Endothelial cell of umbilical vein (primary cell): ENCODE data around the gene NHSL2. TPM values are rescaled to one million over a fixed set of nuclear protein-coding genes. Genes with fewer than 3 reads are reported as not detected.

Experiments used
- BruUV-seq: library from RNA; stranded (reverse); fragments of 400-500 nt; replicated peaks from 2 replicates; lab custom pipeline; 2021; lab: Mats Ljungman, UMichigan
- CTCF ChIA-PET: fragments of 300-600, 350-600 bp; sonication (Branson Sonifier 250); formaldehyde crosslinking; loops from one replicate; lab custom pipeline; 2021; ENCODE audit warnings: antibody characterized with exemption, inconsistent platforms; lab: Charles Lee
- POLR2A ChIA-PET: fragments of 300-600, 350-600 bp; sonication (Branson Sonifier 250); formaldehyde crosslinking; loops from one replicate; lab custom pipeline; 2021; ENCODE audit warnings: antibody characterized with exemption, inconsistent platforms; lab: Charles Lee
- DNase-seq: peaks from one replicate; pipeline ENCODE4 v3.0.0-alpha.2; 2011; ENCODE audit warnings: low read depth, low spot score
- FAIRE-seq: peaks from 2 replicates; lab custom pipeline; 2011; peaks lifted over from hg19 to GRCh38; lab: Jason Lieb, UNC
- H2AFZ ChIP-seq: 2 replicates; pipeline ENCODE4 v1.6.0; 2012; ENCODE audit warnings: low read depth, low read length, control low read depth, inconsistent platforms
- H3K27ac ChIP-seq: 2 replicates; pipeline ENCODE4 v1.5.1; 2011; ENCODE audit warnings: low read depth, mild to moderate bottlenecking, control low read depth, low read length, moderate library complexity; ENCODE audit not compliant: insufficient read depth
- H3K27me3 ChIP-seq, 2 experiments: 2 replicates each; pipeline versions ENCODE4 v1.6.0 to v1.6.1; 2011; ENCODE audit warnings: low read length in 2 of 2, mixed read lengths in 1 of 2; ENCODE audit not compliant: control insufficient read depth in 2 of 2, insufficient read depth in 2 of 2
- H3K36me3 ChIP-seq, 2 experiments: 2 replicates in 1 of 2; 3 replicates in 1 of 2; pipeline ENCODE4 v1.5.1; 2011; ENCODE audit warnings: low read length in 2 of 2, mild to moderate bottlenecking in 1 of 2, moderate library complexity in 1 of 2; ENCODE audit not compliant: control insufficient read depth in 2 of 2, insufficient read depth in 2 of 2; ENCODE audit errors: extremely low read depth in 1 of 2
- H3K4me1 ChIP-seq: 3 replicates; pipeline ENCODE4 v1.5.1; 2011; ENCODE audit warnings: mild to moderate bottlenecking, low read length; ENCODE audit not compliant: control insufficient read depth, insufficient read depth; ENCODE audit errors: extremely low read depth
- H3K4me2 ChIP-seq: 2 replicates; pipeline ENCODE4 v1.6.1; 2011; ENCODE audit warnings: low read length, control low read depth, mixed read lengths; ENCODE audit not compliant: insufficient read depth
- H3K4me3 ChIP-seq, 3 experiments: fragments of 200-600 bp in 1 of 3; sonication (generic), shearing (Covaris generic) in 1 of 3; replicated peaks in 1 of 3; 2 replicates each; pipeline ENCODE4 v1.5.1; 2011 to 2016; ENCODE audit warnings: control low read depth in 3 of 3, low read length in 3 of 3, mild to moderate bottlenecking in 2 of 3, inconsistent platforms in 1 of 3, low read depth in 1 of 3, moderate library complexity in 1 of 3; ENCODE audit not compliant: insufficient read depth in 1 of 3
- H3K79me2 ChIP-seq: 2 replicates; pipeline ENCODE4 v1.6.0; 2012; ENCODE audit warnings: low read length, inconsistent platforms; ENCODE audit not compliant: control insufficient read depth, insufficient read depth
- H3K9ac ChIP-seq: replicated peaks from 2 replicates; pipeline ENCODE3; 2011; ENCODE audit warnings: low read length, control low read depth; ENCODE audit not compliant: insufficient read depth; ENCODE audit errors: extremely low read depth
- H3K9me1 ChIP-seq: replicated peaks from 3 replicates; pipeline ENCODE4 v1.6.0; 2011; ENCODE audit warnings: mild to moderate bottlenecking, low read length; ENCODE audit not compliant: control insufficient read depth, insufficient read depth; ENCODE audit errors: extremely low read depth
- H3K9me3 ChIP-seq: replicated peaks from 2 replicates; pipeline ENCODE4 v1.5.1; 2012; ENCODE audit warnings: low read length, inconsistent platforms; ENCODE audit not compliant: control insufficient read depth, insufficient read depth
- H4K20me1 ChIP-seq: replicated peaks from 2 replicates; pipeline ENCODE3; 2011; ENCODE audit warnings: mild to moderate bottlenecking, low read length; ENCODE audit not compliant: control insufficient read depth, insufficient read depth; ENCODE audit errors: extremely low read depth
- EZH2 ChIP-seq: IDR thresholded peaks from 2 replicates; pipeline ENCODE4 v1.6.1; 2012; ENCODE audit warnings: borderline replicate concordance, low read depth, mild to moderate bottlenecking, moderate library complexity, low read length, inconsistent platforms; ENCODE audit not compliant: severe bottlenecking
- FOS ChIP-seq: IDR thresholded peaks from 2 replicates; pipeline ENCODE4 v1.6.1; 2011; ENCODE audit warnings: mild to moderate bottlenecking, low read length, moderate library complexity, borderline replicate concordance; ENCODE audit not compliant: insufficient read depth
- GATA2 ChIP-seq: IDR thresholded peaks from 2 replicates; pipeline ENCODE4 v1.7.0; 2011; ENCODE audit warnings: low read depth, mild to moderate bottlenecking, moderate library complexity, mixed read lengths, low read length; ENCODE audit not compliant: insufficient read length, insufficient read depth
- JUN ChIP-seq: IDR thresholded peaks from 2 replicates; pipeline ENCODE4 v1.6.1; 2011; ENCODE audit warnings: borderline replicate concordance, low read depth; ENCODE audit not compliant: insufficient read length, insufficient read depth
- MAX ChIP-seq: IDR thresholded peaks from 2 replicates; pipeline ENCODE4 v1.6.1; 2011; ENCODE audit not compliant: insufficient read depth, insufficient read length
- MYC ChIP-seq: IDR thresholded peaks from one replicate; pipeline ENCODE4 v1.6.1; 2011; ENCODE audit warnings: mild to moderate bottlenecking, low read depth, low read length
- POLR2A ChIP-seq: IDR thresholded peaks from 2 replicates; pipeline ENCODE4 v1.6.1; 2012; ENCODE audit warnings: low read depth, mild to moderate bottlenecking, control low read depth, low read length
- POLR2AphosphoS5 ChIP-seq: IDR thresholded peaks from 2 replicates; pipeline ENCODE4 v1.6.1; 2012; ENCODE audit warnings: low read depth, mild to moderate bottlenecking, control low read depth, low read length, moderate library complexity; ENCODE audit not compliant: insufficient read depth
- dilution Hi-C: fragments of 300-500 bp; cut with MboI; formaldehyde crosslinking; loops from one replicate; pipeline ENCODE4 v1.15.0; 2019; ENCODE audit warnings: low sequenced_read_pairs; ENCODE audit not compliant: extremely low pct_ligation_motif_present
- intact Hi-C: fragments of 100-400 bp; cut with micrococcal nuclease; formaldehyde crosslinking; loops from one replicate; pipeline ENCODE4 v1.10.0; 2022
- polyA plus RNA-seq, 4 experiments: library from polyadenylated mRNA; depleted of rRNA in 3 of 4; stranded (reverse) in 3 of 4; unstranded in 1 of 4; fragments of >200 nt; gene quantifications; 2 replicates each; pipeline versions ENCODE4 v1.2.1 to v1.2.3, GENCODE V29; 2011 to 2012; ENCODE audit warnings: missing spikeins in 1 of 4
- total RNA-seq: library from RNA; stranded (reverse); gene quantifications from 2 replicates; pipeline ENCODE4 v1.2.3, GENCODE V29; 2021
- TF ChIP-seq, protein P1 (sequence below), 2 donors: IDR thresholded peaks; 1 replicate in 1 of 2; 2 replicates in 1 of 2; pipeline ENCODE4 v1.5.1; 2011; ENCODE audit warnings: low read length in 2 of 2, mild to moderate bottlenecking in 2 of 2, moderate library complexity in 2 of 2, control low read depth in 1 of 2, inconsistent platforms in 1 of 2, low read depth in 1 of 2; ENCODE audit not compliant: insufficient read depth in 1 of 2; ENCODE audit errors: extremely low read depth in 1 of 2

NHSL2 gene
- total and polyA plus RNA-seq, 2 donors (not counting 3 experiments of a cell fraction or from before 2014, with no cell fraction given), result 23.5 to 49.9 TPM

DNA sequence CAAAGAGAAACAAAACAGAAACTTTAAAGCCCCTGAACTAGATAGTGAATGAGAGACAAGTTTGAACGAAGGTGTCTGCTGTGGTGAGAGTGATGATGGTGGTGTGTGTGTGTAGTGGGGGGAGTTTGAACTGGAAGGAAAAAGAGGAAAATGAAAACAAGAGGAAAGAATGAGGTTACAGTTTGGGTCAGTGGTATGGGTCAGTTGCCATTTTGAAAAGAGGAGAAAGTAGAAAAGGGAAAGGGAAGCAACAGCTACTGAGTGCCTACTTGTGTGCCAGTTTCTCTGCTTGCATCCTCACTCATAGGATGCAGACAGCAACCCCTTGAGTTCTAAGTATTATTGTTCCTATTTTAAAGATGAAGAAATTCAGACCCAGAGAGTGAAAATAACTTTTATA is 26.0 kb downstream of the NHSL2 start:
- no peak overlapping the region for H2AFZ ChIP-seq
- CTCF ChIA-PET, result no interaction called here
- H3K9ac ChIP-seq, result no peak overlapping the region
- no peak overlapping the region for H3K27ac ChIP-seq
- BruUV-seq, result no TSS peak
- H3K27me3 ChIP-seq, result peaks cover 0 to 9% of the 10 kb centered on the region in 2 experiments
- H3K9me1 ChIP-seq, result no peaks in the 10 kb centered on the region
- POLR2A ChIA-PET, result no interaction called here
- dilution Hi-C loops, result no loop called here
- no peak for TF ChIP-seq EZH2
- no peak for TF ChIP-seq POLR2A
- TF ChIP-seq POLR2AphosphoS5, result no peak
- TF ChIP-seq MAX, result no peak
- FAIRE-seq, result no peak
- DNase-seq, result no peak
- intact Hi-C loops, result no loop called here
- no peak overlapping the region for H3K4me2 ChIP-seq
- no peaks in the 10 kb centered on the region for H3K36me3 ChIP-seq
- H3K4me1 ChIP-seq, result no peaks in the 10 kb centered on the region
- no peaks in the 10 kb centered on the region for H4K20me1 ChIP-seq
- no peaks in the 10 kb centered on the region for H3K79me2 ChIP-seq
- no peaks in the 10 kb centered on the region for H3K9me3 ChIP-seq
- no peak overlapping the region for H3K4me3 ChIP-seq

- intact Hi-C loops (no loop called here), dilution Hi-C loops (no loop called here)
- ChIA-PET POLR2A (no interaction called here), CTCF (interaction anchor here (1.0 kb wide), 1 partner anchor 28 kb away, joined by 3 read pairs; no protein-coding TSS in a partner anchor)
- H3K9ac ChIP-seq, result no peak overlapping the region
- no peaks in the 10 kb centered on the region for H3K9me1 ChIP-seq
- FAIRE-seq (no peak), DNase-seq (no peak)
- TF ChIP-seq JUN (no peak), MAX (no peak), FOS (no peak), POLR2A (no peak), GATA2 (no peak), POLR2AphosphoS5 (no peak), MYC (no peak), EZH2 (no peak)
- TF ChIP-seq, protein P1, sequence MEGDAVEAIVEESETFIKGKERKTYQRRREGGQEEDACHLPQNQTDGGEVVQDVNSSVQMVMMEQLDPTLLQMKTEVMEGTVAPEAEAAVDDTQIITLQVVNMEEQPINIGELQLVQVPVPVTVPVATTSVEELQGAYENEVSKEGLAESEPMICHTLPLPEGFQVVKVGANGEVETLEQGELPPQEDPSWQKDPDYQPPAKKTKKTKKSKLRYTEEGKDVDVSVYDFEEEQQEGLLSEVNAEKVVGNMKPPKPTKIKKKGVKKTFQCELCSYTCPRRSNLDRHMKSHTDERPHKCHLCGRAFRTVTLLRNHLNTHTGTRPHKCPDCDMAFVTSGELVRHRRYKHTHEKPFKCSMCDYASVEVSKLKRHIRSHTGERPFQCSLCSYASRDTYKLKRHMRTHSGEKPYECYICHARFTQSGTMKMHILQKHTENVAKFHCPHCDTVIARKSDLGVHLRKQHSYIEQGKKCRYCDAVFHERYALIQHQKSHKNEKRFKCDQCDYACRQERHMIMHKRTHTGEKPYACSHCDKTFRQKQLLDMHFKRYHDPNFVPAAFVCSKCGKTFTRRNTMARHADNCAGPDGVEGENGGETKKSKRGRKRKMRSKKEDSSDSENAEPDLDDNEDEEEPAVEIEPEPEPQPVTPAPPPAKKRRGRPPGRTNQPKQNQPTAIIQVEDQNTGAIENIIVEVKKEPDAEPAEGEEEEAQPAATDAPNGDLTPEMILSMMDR (IDR thresholded peaks at IDR 0.05; ENCODE audit: extremely low read depth in 1 of 2, insufficient read depth in 1 of 2, low read depth in 1 of 2, low read length in 2 of 2), result no peak
- peaks cover 0 to 9% of the 10 kb centered on the region in 2 experiments for H3K27me3 ChIP-seq
- H3K9me3 ChIP-seq, result no peaks in the 10 kb centered on the region
- BruUV-seq, result no TSS peak
- H4K20me1 ChIP-seq, result no peaks in the 10 kb centered on the region
- no peaks in the 10 kb centered on the region for H3K79me2 ChIP-seq
- H2AFZ ChIP-seq, result no peak overlapping the region
- H3K4me1 ChIP-seq, result no peaks in the 10 kb centered on the region
- H3K36me3 ChIP-seq, result no peaks in the 10 kb centered on the region
- H3K4me3 ChIP-seq, result no peak overlapping the region
- no peak overlapping the region for H3K27ac ChIP-seq
- H3K4me2 ChIP-seq, result no peak overlapping the region
Measured at GRCh38 chrX:71938371-71938770, 27.7 kb downstream of the NHSL2 start.
